Heart left ventricle (tissue), 16 donors: Measurements from ENCODE around the gene SLC22A23. TPM values are rescaled to one million over a fixed set of nuclear protein-coding genes. Genes with fewer than 3 reads are reported as not detected.
A peak's percentile ranks its signal among the peaks of the same experiment; 100 is the strongest.

ENCODE experiments used
- ATAC-seq, 4 donors: fragments of 200-7000 bp; cut with Tn5 transposase; one replicate each; pipeline ENCODE4 v1.9.1; 2020 to 2022; ENCODE audit warnings: moderate library complexity in 4 of 4, mild to moderate bottlenecking in 3 of 4, moderate number of reproducible peaks in 1 of 4
- DNase-seq, 5 donors: peaks; one replicate each; pipeline ENCODE4 v3.0.0-alpha.2; 2020
- H3K27ac ChIP-seq, 12 donors: fragments of 200-600 bp; sonication (generic) in 4 of 12; one replicate each; pipeline versions ENCODE4 v1.5.0 to v1.8.0; 2016 to 2022; ENCODE audit warnings: mild to moderate bottlenecking in 2 of 12
- H3K27me3 ChIP-seq, 9 donors: fragments of 200-600 bp; sonication (generic) in 2 of 9; one replicate each; pipeline versions ENCODE4 v1.5.1 to v1.8.0; 2016 to 2022; ENCODE audit warnings: mild to moderate bottlenecking in 3 of 9
- H3K36me3 ChIP-seq, 9 donors: fragments of 200-600 bp; sonication (generic) in 2 of 9; one replicate each; pipeline versions ENCODE4 v1.5.0 to v1.8.0; 2018 to 2022; ENCODE audit warnings: mild to moderate bottlenecking in 2 of 9
- H3K4me1 ChIP-seq, 12 donors: fragments of 200-600 bp; sonication (generic) in 4 of 12; one replicate each; pipeline versions ENCODE4 v1.5.0 to v1.8.0; 2016 to 2022; ENCODE audit warnings: mild to moderate bottlenecking in 3 of 12
- H3K4me3 ChIP-seq, 12 donors: fragments of 200-600 bp; sonication (generic) in 4 of 12; one replicate each; pipeline versions ENCODE4 v1.5.0 to v1.8.0; 2017 to 2022; ENCODE audit warnings: mild to moderate bottlenecking in 9 of 12, moderate library complexity in 4 of 12
- H3K9me3 ChIP-seq, 12 donors: fragments of 200-600 bp; sonication (generic) in 4 of 12; one replicate each; pipeline versions ENCODE4 v1.5.0 to v1.8.0; 2016 to 2022; ENCODE audit warnings: mild to moderate bottlenecking in 1 of 12
- CTCF ChIP-seq, 12 donors: fragments of 200-600 bp; sonication (generic) in 4 of 12; IDR thresholded peaks; one replicate each; pipeline versions ENCODE4 v1.5.0 to v1.8.0; 2018 to 2022; ENCODE audit warnings: antibody characterized with exemption in 12 of 12, mild to moderate bottlenecking in 5 of 12
- POLR2A ChIP-seq, 2 donors: fragments of 450-650 bp; IDR thresholded peaks; one replicate each; pipeline ENCODE4 v1.6.1; 2017; ENCODE audit warnings: antibody characterized with exemption in 2 of 2, mild to moderate bottlenecking in 2 of 2, moderate library complexity in 2 of 2
- WGBS, 4 donors: extraction: QIAGEN DNeasy Blood & Tissue Kit in 2 of 4; methylation state at CpG; one replicate each; pipeline versions ENCODE4 v1.1.5 to v1.1.7; 2013 to 2018; 5-methylcytosine and 5-hydroxymethylcytosine counted together
- intact Hi-C, 10 donors: fragments of 100-400 bp; cut with DNase I; formaldehyde crosslinking; loops; one replicate each; pipeline versions ENCODE4 v1.11.1 to v1.14.2; 2022
- polyA plus RNA-seq, 2 donors: library from polyadenylated mRNA; stranded (reverse); fragments of 200-250 nt; gene quantifications; one replicate each; pipeline ENCODE4 v1.2.3, GENCODE V29; 2013
- total RNA-seq, 9 donors: library from RNA; depleted of rRNA in 2 of 9; stranded (reverse); fragments of >200 nt in 2 of 9; fragmentation: NEBNext Ultra II Directional in 3 of 9; extraction: Animal tissue kit (Norgen Biotek cat#: 25700) in 3 of 9; gene quantifications; one replicate each; pipeline versions ENCODE4 v1.1.0 to v1.2.4, GENCODE V29; 2016 to 2023
- donor health status: ischemic (EF 13 %, LVEDD 7.1; RV severe dilation, severe dysfunction).
- donor health status: healthy with polysubstance abuse.
- donor health status: DM: no; HTN: yes; CAD: no.
- donor health status: DM: no; HTN: no; CAD: no.
- donor health status: ischemic (EF 25% LVEDD 6.9; RV normal size, moderate dysfunction).
- donor health status: ischemic (EF 25% LVEDD 5.7; RV mildly dilated, moderate dysfunction).
- donor health status: healthy.
- donor health status: DM: yes; HTN: yes; CAD: no.
- donor health status: ischemic (EF 35%, LVEDD 5.7; RV mildly dilated, moderate dysfunction).
- donor health status: nonischemic (EF 11% LVEDD 7.7; RV severe dilation, severe dysfunction).
- donor health status: DM: yes; HTN: yes; CAD: no.
- donor health status: PGD.
- donor health status: ischemic (EF 29% LVEDD 5.4; RV normal size, mild dysfunction).
- donor health status: nonischemic (EF 23%, LVEDD 6.1; RV moderate dilation, normal function).

The SLC22A23 gene
- total and polyA plus RNA-seq, 11 donors: 2.9 to 12.4 (median 5.2) TPM

- Histone ChIP-seq H3K36me3 (no peaks in the 10 kb centered on the region), H3K27me3 (no peaks in the 10 kb centered on the region), H3K4me3 (no peak overlapping the region), H3K27ac (peak overlapping the region in 9 of 12 donors; percentile 2 to 79 (median 64)), H3K4me1 (peaks cover 0 to 40% (median 18%) of the 10 kb centered on the region in 12 donors), H3K9me3 (no peaks in the 10 kb centered on the region)
- ATAC-seq (no peak), DNase-seq (no peak)
- TF ChIP-seq POLR2A (IDR thresholded peaks at IDR 0.05) (no peak), CTCF (IDR thresholded peaks at IDR 0.05) (no peak)
- intact Hi-C loops: no loop called here
These were observed 131.6 kb downstream of the SLC22A23 start for GRCh38 chr6:3325210-3325609.

- WGBS, 4 donors: 43 to 67% (median 55%) methylated on average over 12 of the region's 12 CpGs
- no peaks in the 10 kb centered on the region for H3K27me3 ChIP-seq
- TF ChIP-seq POLR2A (IDR thresholded peaks at IDR 0.05) (no peak), CTCF (IDR thresholded peaks at IDR 0.05) (no peak)
- no peaks in the 10 kb centered on the region for H3K36me3 ChIP-seq
- H3K4me1 ChIP-seq: peaks cover 0 to 32% (median 14%) of the 10 kb centered on the region in 12 donors
- no peaks in the 10 kb centered on the region for H3K9me3 ChIP-seq
- intact Hi-C loops: no loop called here
- DNase-seq (peak in 3 of 5 donors; percentile 47 to 56 (median 54)), ATAC-seq (peak; percentile 32 to 88 (median 58))
- no peak overlapping the region for H3K4me3 ChIP-seq
- peak overlapping the region in 10 of 12 donors; percentile 2 to 79 (median 63) for H3K27ac ChIP-seq
These were observed 132.4 kb downstream of the SLC22A23 start for GRCh38 chr6:3324262-3324942.

GRCh38 chr6:3323696-3324261 lies 133.1 kb downstream of the SLC22A23 start:
- Histone ChIP-seq H3K27ac (peak overlapping the region in 11 of 12 donors; percentile 23 to 79 (median 63)), H3K4me1 (peaks cover 0 to 26% (median 11%) of the 10 kb centered on the region in 12 donors), H3K36me3 (no peaks in the 10 kb centered on the region), H3K4me3 (no peak overlapping the region), H3K27me3 (no peaks in the 10 kb centered on the region), H3K9me3 (no peaks in the 10 kb centered on the region)
- 82 to 86% (median 84%) methylated on average over 21 of the region's 21 CpGs for WGBS, 4 donors
- intact Hi-C loops: no loop called here
- ATAC-seq (no peak), DNase-seq (no peak)
- TF ChIP-seq CTCF (IDR thresholded peaks at IDR 0.05): no peak
- TF ChIP-seq POLR2A (IDR thresholded peaks at IDR 0.05): no peak

GRCh38 chr6:3323148-3323547 lies 133.7 kb downstream of the SLC22A23 start:
- intact Hi-C loops: no loop called here

More at GRCh38 chr6:3323148-3323547, 133.7 kb downstream of the SLC22A23 start:
- H3K36me3 ChIP-seq: no peaks in the 10 kb centered on the region
- DNase-seq: no peak
- 92 to 97% (median 95%) methylated on average over 3 of the region's 3 CpGs for WGBS, 4 donors
- no peaks in the 10 kb centered on the region for H3K27me3 ChIP-seq
- peak overlapping the region in 4 of 12 donors; percentile 23 to 73 (median 52) for H3K27ac ChIP-seq
- ATAC-seq: no peak
- H3K9me3 ChIP-seq: no peaks in the 10 kb centered on the region
- peaks cover 0 to 22% (median 11%) of the 10 kb centered on the region in 12 donors for H3K4me1 ChIP-seq
- TF ChIP-seq POLR2A (IDR thresholded peaks at IDR 0.05) (no peak), CTCF (IDR thresholded peaks at IDR 0.05) (no peak)
- H3K4me3 ChIP-seq: no peak overlapping the region
